Stimulated activated CD8-positive, alpha-beta memory T cell treated with anti-CD3 and anti-CD28 coated beads, Interleukin-12 subunit alpha, Interleukin-12 subunit beta, amount 100 ng/mL, for 24 hours (primary cell): ENCODE data around the gene MAN2C1.

Experiments used
- DNase-seq: peaks from one replicate; pipeline ENCODE4 v3.0.0-alpha.2; 2020; ENCODE audit errors: extremely low read depth

The MAN2C1 gene

GRCh38 chr15:75309711-75310110 is 58.7 kb downstream of the MAN2C1 start:
- DNase-seq, result no peak

GRCh38 chr15:75307778-75308390 is 60.5 kb downstream of the MAN2C1 start:
- DNase-seq, result no peak

- DNase-seq, result no peak
Observed at GRCh38 chr15:75306188-75306587, 62.2 kb downstream of the MAN2C1 start.
